Measurements from ENCODE around the gene TDRD7.

DNA sequence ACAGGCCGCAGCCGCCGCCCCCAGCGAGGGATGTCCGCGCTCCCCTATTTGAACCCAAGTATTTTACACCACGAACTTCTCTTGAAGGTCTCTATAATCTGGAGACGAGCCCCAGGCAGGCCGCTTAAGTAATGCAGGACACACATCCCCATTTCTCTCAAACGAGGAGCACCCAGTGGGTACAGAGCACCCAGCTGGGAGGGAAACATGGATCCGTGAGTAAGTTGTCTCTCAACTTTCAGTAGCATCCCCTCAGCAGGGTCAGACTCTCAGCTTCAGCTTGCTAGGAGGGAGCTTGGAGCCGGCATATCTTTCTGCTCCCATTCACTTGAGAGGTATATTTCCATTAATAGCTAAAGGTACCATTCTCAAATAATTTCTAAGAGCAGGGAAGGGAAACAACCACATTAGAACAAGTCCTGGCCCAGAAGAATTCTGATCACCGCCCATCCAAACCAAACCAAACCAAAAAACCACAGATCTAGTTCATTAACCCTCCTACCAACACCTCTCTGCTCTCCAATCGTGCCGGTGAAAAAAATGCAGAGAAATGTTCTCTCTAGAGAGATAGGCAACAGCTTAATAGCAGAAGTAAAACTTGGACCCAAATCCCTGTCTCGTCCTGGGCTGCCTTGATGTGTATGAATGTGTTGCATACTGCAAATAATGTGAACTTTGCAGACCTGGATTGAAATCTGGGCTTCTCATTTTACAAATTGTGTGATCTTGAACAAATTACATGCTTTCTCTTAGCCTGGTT lies 910 bp downstream of the TDRD7 start:
- TF ChIP-seq, protein P1, sequence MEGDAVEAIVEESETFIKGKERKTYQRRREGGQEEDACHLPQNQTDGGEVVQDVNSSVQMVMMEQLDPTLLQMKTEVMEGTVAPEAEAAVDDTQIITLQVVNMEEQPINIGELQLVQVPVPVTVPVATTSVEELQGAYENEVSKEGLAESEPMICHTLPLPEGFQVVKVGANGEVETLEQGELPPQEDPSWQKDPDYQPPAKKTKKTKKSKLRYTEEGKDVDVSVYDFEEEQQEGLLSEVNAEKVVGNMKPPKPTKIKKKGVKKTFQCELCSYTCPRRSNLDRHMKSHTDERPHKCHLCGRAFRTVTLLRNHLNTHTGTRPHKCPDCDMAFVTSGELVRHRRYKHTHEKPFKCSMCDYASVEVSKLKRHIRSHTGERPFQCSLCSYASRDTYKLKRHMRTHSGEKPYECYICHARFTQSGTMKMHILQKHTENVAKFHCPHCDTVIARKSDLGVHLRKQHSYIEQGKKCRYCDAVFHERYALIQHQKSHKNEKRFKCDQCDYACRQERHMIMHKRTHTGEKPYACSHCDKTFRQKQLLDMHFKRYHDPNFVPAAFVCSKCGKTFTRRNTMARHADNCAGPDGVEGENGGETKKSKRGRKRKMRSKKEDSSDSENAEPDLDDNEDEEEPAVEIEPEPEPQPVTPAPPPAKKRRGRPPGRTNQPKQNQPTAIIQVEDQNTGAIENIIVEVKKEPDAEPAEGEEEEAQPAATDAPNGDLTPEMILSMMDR (IDR thresholded peaks at IDR 0.05): no peak
- no peak for TF ChIP-seq ZFX (IDR thresholded peaks at IDR 0.05; ENCODE audit: borderline replicate concordance)

All from 22Rv1 (cell line).